Neural progenitor cell (in vitro differentiated cells): ENCODE data around the gene PROB1. TPM values are rescaled to one million over a fixed set of nuclear protein-coding genes. Genes with fewer than 3 reads are reported as not detected.

Experiments used
- DNase-seq: peaks from one replicate; pipeline ENCODE4 v3.0.0-alpha.2; 2016; ENCODE audit warnings: low spot score
- H2AFZ ChIP-seq: fragments of 200-600 bp; sonication (generic); replicated peaks from 2 replicates; pipeline ENCODE4 v1.6.1; 2016; ENCODE audit warnings: antibody characterized with exemption
- H3F3A ChIP-seq: fragments of 200-600 bp; sonication (generic); 2 replicates; pipeline ENCODE4 v1.6.1; 2016; ENCODE audit warnings: antibody characterized with exemption, low read depth
- H3K27ac ChIP-seq: fragments of 200-600 bp; sonication (generic); 2 replicates; pipeline ENCODE4 v1.5.1; 2016; ENCODE audit warnings: mild to moderate bottlenecking
- H3K27me3 ChIP-seq: fragments of 200-600 bp; sonication (generic); 2 replicates; pipeline ENCODE4 v1.6.1; 2016; ENCODE audit warnings: mild to moderate bottlenecking, moderate library complexity
- H3K36me3 ChIP-seq: fragments of 200-600 bp; sonication (generic); 2 replicates; pipeline ENCODE4 v1.5.1; 2016
- H3K4me1 ChIP-seq: fragments of 200-600 bp; sonication (generic); 2 replicates; pipeline ENCODE4 v1.6.1; 2016; ENCODE audit warnings: mixed run types
- H3K4me2 ChIP-seq: fragments of 200-600 bp; sonication (generic); 2 replicates; pipeline ENCODE4 v1.6.1; 2016
- H3K4me3 ChIP-seq: fragments of 200-600 bp; sonication (generic); 2 replicates; pipeline ENCODE4 v1.5.1; 2016
- H3K79me2 ChIP-seq: fragments of 200-600 bp; sonication (generic); 2 replicates; pipeline ENCODE4 v1.6.1; 2016; ENCODE audit warnings: low read depth
- H3K9ac ChIP-seq: fragments of 200-600 bp; sonication (generic); 2 replicates; pipeline ENCODE4 v1.6.1; 2016
- H3K9me3 ChIP-seq: fragments of 200-600 bp; sonication (generic); 2 replicates; pipeline ENCODE4 v1.5.1; 2016; ENCODE audit warnings: low read depth
- H4K20me1 ChIP-seq: fragments of 200-600 bp; sonication (generic); 2 replicates; pipeline ENCODE4 v1.6.1; 2016; ENCODE audit warnings: low read depth
- H3K27ac Mint-ChIP-seq: 3 replicates; pipeline ENCODE4 v1.8.0; 2021; ENCODE audit warnings: mixed read lengths
- H3K27me3 Mint-ChIP-seq: 2 replicates; pipeline ENCODE4 v1.8.0; 2022; ENCODE audit warnings: low read depth, mild to moderate bottlenecking, inconsistent platforms, moderate library complexity, mixed read lengths; ENCODE audit not compliant: insufficient read depth
- H3K36me3 Mint-ChIP-seq: 3 replicates; pipeline ENCODE4 v1.8.0; 2021; ENCODE audit warnings: mixed read lengths
- H3K4me1 Mint-ChIP-seq: 3 replicates; pipeline ENCODE4 v1.8.0; 2021; ENCODE audit warnings: mixed read lengths
- H3K4me3 Mint-ChIP-seq: 3 replicates; pipeline ENCODE4 v1.8.0; 2021; ENCODE audit warnings: mild to moderate bottlenecking, moderate library complexity, mixed read lengths
- H3K9me3 Mint-ChIP-seq: 3 replicates; pipeline ENCODE4 v1.8.0; 2020; ENCODE audit warnings: mixed read lengths
- CTCF ChIP-seq: fragments of 200-600 bp; sonication (generic); IDR thresholded peaks from 2 replicates; pipeline ENCODE4 v1.5.1; 2017; ENCODE audit warnings: antibody characterized with exemption, mild to moderate bottlenecking
- EZH2 ChIP-seq: fragments of 200-600 bp; sonication (generic); IDR thresholded peaks from 2 replicates; pipeline ENCODE4 v1.6.1; 2017; ENCODE audit warnings: antibody characterized with exemption, mild to moderate bottlenecking, moderate library complexity
- EZH2phosphoT487 ChIP-seq: fragments of 200-600 bp; sonication (generic); IDR thresholded peaks from 2 replicates; pipeline ENCODE4 v1.6.1; 2017; ENCODE audit warnings: antibody characterized with exemption
- total RNA-seq: library from RNA; depleted of rRNA; stranded (reverse); fragments of >200 nt; gene quantifications from 2 replicates; pipeline ENCODE4 v1.2.3, GENCODE V29; 2015; ENCODE audit warnings: low replicate concordance

Gene PROB1
- total RNA-seq, 1 donor from 2014 or later: 0.67 TPM

GRCh38 chr5:139363937-139364336, 31.0 kb downstream of the PROB1 start:
- Mint-ChIP-seq H3K27me3 (peaks cover 3% of the 10 kb centered on the region), H3K27ac (no peak overlapping the region), H3K36me3 (peaks cover 30% of the 10 kb centered on the region), H3K4me1 (no peaks in the 10 kb centered on the region), H3K9me3 (no peaks in the 10 kb centered on the region), H3K4me3 (no peak overlapping the region)
- Histone ChIP-seq H3K4me3 (no peak overlapping the region), H3K36me3 (peaks cover 27% of the 10 kb centered on the region), H3K27me3 (no peaks in the 10 kb centered on the region), H3K9ac (no peak overlapping the region), H3K79me2 (peaks cover 66% of the 10 kb centered on the region), H3K4me1 (no peaks in the 10 kb centered on the region), H3K4me2 (no peak overlapping the region), H3K27ac (no peak overlapping the region), H3K9me3 (no peaks in the 10 kb centered on the region), H4K20me1 (peaks cover 73% of the 10 kb centered on the region), H2AFZ (no peak overlapping the region), H3F3A (no peaks in the 10 kb centered on the region)
- DNase-seq: no peak
- TF ChIP-seq EZH2phosphoT487 (no peak), EZH2 (no peak), CTCF (no peak)

- Mint-ChIP-seq H3K4me1 (no peaks in the 10 kb centered on the region), H3K9me3 (no peaks in the 10 kb centered on the region)
These were observed 33.0 kb downstream of the PROB1 start for GRCh38 chr5:139361835-139362429.

GRCh38 chr5:139360384-139360783, 34.5 kb downstream of the PROB1 start:
- Histone ChIP-seq H3K36me3 (peaks cover 5% of the 10 kb centered on the region), H3K9ac (no peak overlapping the region), H3K79me2 (peaks cover 96% of the 10 kb centered on the region), H3K4me3 (no peak overlapping the region), H3K27me3 (no peaks in the 10 kb centered on the region), H2AFZ (no peak overlapping the region), H3K4me2 (no peak overlapping the region), H3K27ac (no peak overlapping the region), H3F3A (peaks cover 7% of the 10 kb centered on the region), H3K4me1 (no peaks in the 10 kb centered on the region), H4K20me1 (peaks cover 93% of the 10 kb centered on the region), H3K9me3 (no peaks in the 10 kb centered on the region)
- H3K27ac Mint-ChIP-seq: no peak overlapping the region
- H3K36me3 Mint-ChIP-seq: peaks cover 35% of the 10 kb centered on the region
- no peak for DNase-seq
- H3K4me1 Mint-ChIP-seq: no peaks in the 10 kb centered on the region
- H3K9me3 Mint-ChIP-seq: peaks cover 1% of the 10 kb centered on the region
- H3K27me3 Mint-ChIP-seq: peaks cover 3% of the 10 kb centered on the region
- H3K4me3 Mint-ChIP-seq: no peak overlapping the region
- TF ChIP-seq EZH2: no peak
- TF ChIP-seq CTCF: no peak
- no peak for TF ChIP-seq EZH2phosphoT487

More at GRCh38 chr5:139361835-139362429, 33.0 kb downstream of the PROB1 start:
- Histone ChIP-seq H2AFZ (no peak overlapping the region), H3F3A (peaks cover 3% of the 10 kb centered on the region), H3K4me3 (no peak overlapping the region), H3K4me2 (no peak overlapping the region), H3K27me3 (no peaks in the 10 kb centered on the region), H3K79me2 (peaks cover 86% of the 10 kb centered on the region), H3K4me1 (no peaks in the 10 kb centered on the region), H3K36me3 (peaks cover 15% of the 10 kb centered on the region), H3K27ac (no peak overlapping the region), H3K9me3 (no peaks in the 10 kb centered on the region), H4K20me1 (peaks cover 90% of the 10 kb centered on the region), H3K9ac (no peak overlapping the region)
- Mint-ChIP-seq H3K27me3 (peaks cover 3% of the 10 kb centered on the region), H3K4me3 (no peak overlapping the region), H3K36me3 (peaks cover 39% of the 10 kb centered on the region), H3K27ac (no peak overlapping the region)
- TF ChIP-seq EZH2: no peak
- no peak for TF ChIP-seq EZH2phosphoT487
- TF ChIP-seq CTCF: no peak
- no peak for DNase-seq
